Left ventricle myocardium inferior (tissue), 1 donor: Measurements from ENCODE around the gene PIGS. TPM values are rescaled to one million over a fixed set of nuclear protein-coding genes. Genes with fewer than 3 reads are reported as not detected.

ENCODE experiments used
- DNase-seq: peaks from one replicate; pipeline ENCODE4 v3.0.0-alpha.2; 2020
- H3K27ac ChIP-seq: fragments of 200-600 bp; replicated peaks from 2 replicates; pipeline ENCODE4 v1.8.0; 2021
- H3K27me3 ChIP-seq: fragments of 200-600 bp; 2 replicates; pipeline ENCODE4 v1.8.0; 2021; ENCODE audit warnings: low read depth
- H3K36me3 ChIP-seq: fragments of 200-600 bp; 2 replicates; pipeline ENCODE4 v1.8.0; 2021
- H3K4me1 ChIP-seq: fragments of 200-600 bp; 2 replicates; pipeline ENCODE4 v1.8.0; 2021
- H3K4me3 ChIP-seq: fragments of 200-600 bp; 2 replicates; pipeline ENCODE4 v1.8.0; 2021; ENCODE audit warnings: mild to moderate bottlenecking, moderate library complexity
- H3K9me3 ChIP-seq: fragments of 200-600 bp; replicated peaks from 2 replicates; pipeline ENCODE4 v1.8.0; 2021
- CTCF ChIP-seq: fragments of 200-600 bp; IDR thresholded peaks from 2 replicates; pipeline ENCODE4 v1.8.0; 2021; ENCODE audit warnings: antibody characterized with exemption, mild to moderate bottlenecking, borderline replicate concordance
- intact Hi-C: fragments of 100-400 bp; cut with micrococcal nuclease; formaldehyde crosslinking; loops from one replicate; pipeline ENCODE4 v1.11.0; 2022
- total RNA-seq: library from RNA; stranded (reverse); fragmentation: NEBNext Ultra II Directional; extraction: Animal tissue kit (Norgen Biotek cat#: 25700); gene quantifications from one replicate; pipeline ENCODE4 v1.2.1, GENCODE V29; 2021
- donor health status: DM: no; HTN: yes; CAD: no; lungs with severe emphysema.

PIGS gene
- total RNA-seq, 1 donor from 2014 or later: 38.2 TPM

DNA sequence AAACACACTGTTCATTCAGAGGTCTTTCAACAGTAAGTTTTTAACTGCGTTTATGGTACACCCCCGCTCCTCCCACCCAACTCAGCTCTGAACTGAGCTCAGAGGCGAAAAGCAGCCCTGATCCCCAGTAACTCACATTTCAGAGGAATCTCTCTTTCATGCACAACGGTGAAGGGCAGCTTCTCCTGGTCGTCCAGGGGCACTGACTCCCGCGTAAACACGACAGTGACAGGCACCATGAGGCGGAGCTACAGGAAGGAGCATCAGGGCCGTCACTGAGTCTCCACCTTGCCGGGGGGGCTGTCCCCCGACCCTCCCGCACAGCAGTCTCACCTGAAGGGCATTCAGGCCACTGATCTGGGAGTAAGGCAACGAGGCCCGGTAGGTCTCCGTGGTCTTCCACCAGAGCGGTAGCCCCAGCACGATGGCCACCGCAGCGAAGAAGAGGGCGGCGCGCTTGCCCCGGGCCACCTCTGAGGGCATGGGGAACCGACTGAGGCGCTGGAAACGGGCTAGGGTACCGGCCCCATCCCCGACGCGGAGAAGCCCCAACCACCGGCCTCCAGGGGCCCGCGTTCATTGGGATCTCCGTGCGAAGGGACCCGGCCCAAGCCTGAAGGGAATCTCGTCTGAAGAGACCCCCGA, 486 bp downstream of the PIGS start:
- Histone ChIP-seq H3K27me3 (no peaks in the 10 kb centered on the region), H3K4me3 (peak overlapping the region; percentile 93), H3K9me3 (no peaks in the 10 kb centered on the region), H3K36me3 (peaks cover 16% of the 10 kb centered on the region), H3K4me1 (peaks cover 57% of the 10 kb centered on the region), H3K27ac (peak overlapping the region; percentile 84)
- TF ChIP-seq CTCF: no peak
- DNase-seq: peak; percentile 25
- intact Hi-C loops: no loop called here

- intact Hi-C loops: no loop called here
Measured at GRCh38 chr17:28569446-28569845, 1.9 kb downstream of the PIGS start.

DNA sequence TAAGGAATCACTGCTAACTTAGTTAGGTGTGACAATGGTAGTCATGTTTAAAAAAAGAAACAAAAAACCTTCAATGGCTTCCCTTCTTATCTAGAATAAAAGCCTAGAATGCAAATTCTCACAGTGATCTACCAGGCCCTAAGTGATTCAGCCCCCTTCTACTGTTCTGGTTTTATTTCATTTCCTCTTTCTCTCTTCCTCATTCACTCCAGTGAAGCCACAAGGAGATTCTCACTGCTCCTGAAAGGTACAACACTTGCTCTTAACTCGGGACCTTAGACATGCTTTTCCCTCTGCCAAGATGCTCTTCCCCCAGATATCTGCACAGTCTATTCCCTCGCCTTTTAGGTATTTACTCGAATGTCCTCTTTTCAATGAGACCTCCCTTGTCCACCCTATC, 3.7 kb downstream of the PIGS start:
- TF ChIP-seq CTCF: no peak
- Histone ChIP-seq H3K9me3 (no peaks in the 10 kb centered on the region), H3K27me3 (no peaks in the 10 kb centered on the region), H3K4me3 (no peak overlapping the region), H3K36me3 (peaks cover 18% of the 10 kb centered on the region), H3K4me1 (peaks cover 37% of the 10 kb centered on the region), H3K27ac (no peak overlapping the region)
- DNase-seq: no peak
- intact Hi-C loops: no loop called here

More at GRCh38 chr17:28569446-28569845, 1.9 kb downstream of the PIGS start:
- peaks cover 14% of the 10 kb centered on the region for H3K36me3 ChIP-seq
- H3K27me3 ChIP-seq: no peaks in the 10 kb centered on the region
- no peak for TF ChIP-seq CTCF
- no peaks in the 10 kb centered on the region for H3K9me3 ChIP-seq
- H3K4me1 ChIP-seq: peaks cover 47% of the 10 kb centered on the region
- H3K4me3 ChIP-seq: no peak overlapping the region
- H3K27ac ChIP-seq: no peak overlapping the region
- no peak for DNase-seq

GRCh38 chr17:28563475-28563874, 7.8 kb downstream of the PIGS start:
- no peak for TF ChIP-seq CTCF
- Histone ChIP-seq H3K4me3 (no peak overlapping the region), H3K36me3 (peaks cover 59% of the 10 kb centered on the region), H3K27me3 (no peaks in the 10 kb centered on the region), H3K27ac (no peak overlapping the region), H3K9me3 (no peaks in the 10 kb centered on the region), H3K4me1 (peaks cover 8% of the 10 kb centered on the region)
- DNase-seq: no peak
- intact Hi-C loops: no loop called here

DNA sequence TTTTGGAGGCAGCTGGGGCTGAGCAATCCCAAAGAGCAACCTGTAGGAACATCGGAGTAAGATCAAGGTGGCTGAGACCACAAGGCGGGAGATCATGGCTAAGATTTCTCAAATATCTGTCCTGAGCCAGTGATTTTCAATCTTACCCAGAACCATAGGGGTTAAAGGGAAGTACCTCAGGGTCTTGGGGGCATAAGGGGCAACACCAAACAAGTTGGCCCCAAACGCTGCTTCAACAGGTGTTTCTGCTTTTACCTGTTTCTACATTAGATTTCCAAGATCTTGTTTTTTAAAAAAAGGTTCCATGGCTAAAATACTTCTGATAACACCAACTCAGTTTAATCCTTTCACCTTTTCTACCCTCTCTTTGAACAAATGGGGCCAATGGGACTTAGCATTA, 16.3 kb downstream of the PIGS start:
- no peak for TF ChIP-seq CTCF
- intact Hi-C loops: no loop called here
- Histone ChIP-seq H3K36me3 (peaks cover 64% of the 10 kb centered on the region), H3K9me3 (no peaks in the 10 kb centered on the region), H3K4me3 (no peak overlapping the region), H3K4me1 (peaks cover 38% of the 10 kb centered on the region), H3K27ac (no peak overlapping the region), H3K27me3 (no peaks in the 10 kb centered on the region)
- DNase-seq: no peak
